Natural killer cell (primary cell): ENCODE data around the gene DRAP1. TPM values are rescaled to one million over a fixed set of nuclear protein-coding genes. Genes with fewer than 3 reads are reported as not detected.

Experiments
- ATAC-seq, 3 donors: fragments of 150-1000 bp in 2 of 3; fragments of 200-7000 bp in 1 of 3; cut with Tn5 transposase; 1 replicate in 1 of 3; 2 replicates in 2 of 3; pipeline ENCODE4 v1.10.0; 2021; ENCODE audit warnings: mild to moderate bottlenecking in 2 of 3, moderate library complexity in 2 of 3
- DNase-seq, 2 donors: peaks; one replicate each; pipeline versions ENCODE4 v3.0.0 to v3.0.0-alpha.2; 2013 to 2021; ENCODE audit warnings: mixed read lengths in 1 of 2
- H3K27ac ChIP-seq: one replicate; pipeline ENCODE4 v1.5.1; 2013; ENCODE audit warnings: mild to moderate bottlenecking, low read length
- H3K27me3 ChIP-seq: one replicate; pipeline ENCODE4 v1.6.1; 2013; ENCODE audit warnings: low read length; ENCODE audit not compliant: control insufficient read depth, insufficient read depth
- H3K36me3 ChIP-seq: one replicate; pipeline ENCODE4 v1.6.1; 2013; ENCODE audit warnings: low read length; ENCODE audit not compliant: control insufficient read depth, insufficient read depth
- H3K4me1 ChIP-seq: one replicate; pipeline ENCODE4 v1.6.1; 2013; ENCODE audit warnings: low read length; ENCODE audit not compliant: control insufficient read depth, insufficient read depth
- H3K4me3 ChIP-seq: one replicate; pipeline ENCODE4 v1.5.1; 2013; ENCODE audit warnings: low read length
- H3K9me3 ChIP-seq: one replicate; pipeline ENCODE4 v1.6.1; 2013; ENCODE audit warnings: low read length; ENCODE audit not compliant: control insufficient read depth, insufficient read depth
- H3K27ac Mint-ChIP-seq, 2 donors: one replicate each; pipeline ENCODE4 v1.8.0; 2022; ENCODE audit warnings: mild to moderate bottlenecking in 2 of 2, mixed read lengths in 2 of 2, moderate library complexity in 1 of 2
- H3K27me3 Mint-ChIP-seq, 2 donors: one replicate each; pipeline ENCODE4 v1.8.0; 2022; ENCODE audit warnings: low read depth in 2 of 2, mixed read lengths in 2 of 2
- H3K36me3 Mint-ChIP-seq: one replicate; pipeline ENCODE4 v1.8.0; 2022; ENCODE audit warnings: mixed read lengths
- H3K4me1 Mint-ChIP-seq, 2 donors: one replicate each; pipeline ENCODE4 v1.8.0; 2022; ENCODE audit warnings: mixed read lengths in 2 of 2
- H3K4me3 Mint-ChIP-seq: one replicate; pipeline ENCODE4 v1.8.0; 2022; ENCODE audit warnings: mild to moderate bottlenecking, moderate library complexity, mixed read lengths
- H3K9me3 Mint-ChIP-seq, 2 donors: one replicate each; pipeline ENCODE4 v1.8.0; 2022; ENCODE audit warnings: mixed read lengths in 2 of 2
- WGBS: methylation state at CpG from one replicate; pipeline ENCODE4 v1.1.7; 2013; ENCODE audit warnings: missing lambda C conversion rate; ENCODE audit not compliant: insufficient coverage; 5-methylcytosine and 5-hydroxymethylcytosine counted together
- intact Hi-C: fragments of 100-400 bp; cut with micrococcal nuclease; formaldehyde crosslinking; loops from one replicate; pipeline ENCODE4 v1.14.2; 2022
- total RNA-seq, 4 donors: library from RNA; stranded (reverse); fragments of 120-200 nt in 1 of 4; gene quantifications; one replicate each; pipeline versions ENCODE4 v1.2.3 to v1.2.4, GENCODE V29; 2013 to 2022
- TF ChIP-seq, protein P1 (sequence below): fragments of 200-600 bp; IDR thresholded peaks from one replicate; pipeline ENCODE4 v1.8.0; 2022; ENCODE audit warnings: antibody characterized with exemption

Gene DRAP1
- total RNA-seq, 3 donors from 2014 or later (not counting 1 experiment from before 2014, with no cell fraction given) = 114 to 115 (median 115) TPM

DNA sequence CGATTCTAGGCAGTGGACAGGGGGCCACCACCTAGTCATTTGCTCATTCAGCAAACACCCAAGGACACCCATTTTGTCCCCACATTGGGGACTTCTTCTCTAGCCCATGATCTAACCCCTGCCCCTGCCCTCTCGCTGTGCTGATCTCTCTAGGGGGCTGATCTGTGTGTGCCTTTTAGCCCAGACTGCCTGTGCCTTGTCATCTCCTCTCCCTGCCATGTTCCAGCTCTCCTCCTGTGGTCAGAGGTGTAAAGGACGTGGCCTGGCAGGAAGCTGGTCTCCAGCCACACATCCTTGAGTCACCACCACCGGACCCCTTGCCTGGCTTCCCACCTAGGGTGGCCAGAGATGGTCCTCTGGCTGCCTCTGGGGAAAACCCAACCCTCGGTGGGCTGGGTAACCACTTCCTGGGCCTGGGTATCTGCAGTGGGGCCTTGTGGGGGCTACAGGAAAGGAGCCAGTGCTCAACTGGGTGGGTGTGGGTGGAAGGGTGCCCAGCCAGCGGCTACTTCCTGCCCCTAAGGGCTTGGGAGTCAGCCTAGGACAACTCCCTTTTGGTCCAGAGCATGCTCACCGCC, 38.3 kb upstream of the DRAP1 start:
- H3K4me1 Mint-ChIP-seq = peaks cover 42 to 70% of the 10 kb centered on the region in 2 donors
- DNase-seq (peak in 1 of 2 donors; percentile 48), ATAC-seq (peak; percentile 45 to 55 (median 48))
- peak overlapping the region; percentile 90 for H3K4me3 Mint-ChIP-seq
- peak overlapping the region; percentile 85 to 95 for H3K27ac Mint-ChIP-seq
- intact Hi-C loops = no loop called here
- H3K9me3 ChIP-seq = no peaks in the 10 kb centered on the region
- peaks cover 82% of the 10 kb centered on the region for H3K4me1 ChIP-seq
- no peaks in the 10 kb centered on the region for H3K27me3 Mint-ChIP-seq
- no peaks in the 10 kb centered on the region for H3K9me3 Mint-ChIP-seq
- no peaks in the 10 kb centered on the region for H3K36me3 Mint-ChIP-seq
- no peaks in the 10 kb centered on the region for H3K27me3 ChIP-seq
- peak overlapping the region; percentile 82 for H3K27ac ChIP-seq
- TF ChIP-seq, protein P1, sequence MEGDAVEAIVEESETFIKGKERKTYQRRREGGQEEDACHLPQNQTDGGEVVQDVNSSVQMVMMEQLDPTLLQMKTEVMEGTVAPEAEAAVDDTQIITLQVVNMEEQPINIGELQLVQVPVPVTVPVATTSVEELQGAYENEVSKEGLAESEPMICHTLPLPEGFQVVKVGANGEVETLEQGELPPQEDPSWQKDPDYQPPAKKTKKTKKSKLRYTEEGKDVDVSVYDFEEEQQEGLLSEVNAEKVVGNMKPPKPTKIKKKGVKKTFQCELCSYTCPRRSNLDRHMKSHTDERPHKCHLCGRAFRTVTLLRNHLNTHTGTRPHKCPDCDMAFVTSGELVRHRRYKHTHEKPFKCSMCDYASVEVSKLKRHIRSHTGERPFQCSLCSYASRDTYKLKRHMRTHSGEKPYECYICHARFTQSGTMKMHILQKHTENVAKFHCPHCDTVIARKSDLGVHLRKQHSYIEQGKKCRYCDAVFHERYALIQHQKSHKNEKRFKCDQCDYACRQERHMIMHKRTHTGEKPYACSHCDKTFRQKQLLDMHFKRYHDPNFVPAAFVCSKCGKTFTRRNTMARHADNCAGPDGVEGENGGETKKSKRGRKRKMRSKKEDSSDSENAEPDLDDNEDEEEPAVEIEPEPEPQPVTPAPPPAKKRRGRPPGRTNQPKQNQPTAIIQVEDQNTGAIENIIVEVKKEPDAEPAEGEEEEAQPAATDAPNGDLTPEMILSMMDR = no peak
- WGBS = 20% methylated on average over 7 of the region's 7 CpGs
- H3K36me3 ChIP-seq = peaks cover 31% of the 10 kb centered on the region
- peak overlapping the region; percentile 81 for H3K4me3 ChIP-seq

DNA sequence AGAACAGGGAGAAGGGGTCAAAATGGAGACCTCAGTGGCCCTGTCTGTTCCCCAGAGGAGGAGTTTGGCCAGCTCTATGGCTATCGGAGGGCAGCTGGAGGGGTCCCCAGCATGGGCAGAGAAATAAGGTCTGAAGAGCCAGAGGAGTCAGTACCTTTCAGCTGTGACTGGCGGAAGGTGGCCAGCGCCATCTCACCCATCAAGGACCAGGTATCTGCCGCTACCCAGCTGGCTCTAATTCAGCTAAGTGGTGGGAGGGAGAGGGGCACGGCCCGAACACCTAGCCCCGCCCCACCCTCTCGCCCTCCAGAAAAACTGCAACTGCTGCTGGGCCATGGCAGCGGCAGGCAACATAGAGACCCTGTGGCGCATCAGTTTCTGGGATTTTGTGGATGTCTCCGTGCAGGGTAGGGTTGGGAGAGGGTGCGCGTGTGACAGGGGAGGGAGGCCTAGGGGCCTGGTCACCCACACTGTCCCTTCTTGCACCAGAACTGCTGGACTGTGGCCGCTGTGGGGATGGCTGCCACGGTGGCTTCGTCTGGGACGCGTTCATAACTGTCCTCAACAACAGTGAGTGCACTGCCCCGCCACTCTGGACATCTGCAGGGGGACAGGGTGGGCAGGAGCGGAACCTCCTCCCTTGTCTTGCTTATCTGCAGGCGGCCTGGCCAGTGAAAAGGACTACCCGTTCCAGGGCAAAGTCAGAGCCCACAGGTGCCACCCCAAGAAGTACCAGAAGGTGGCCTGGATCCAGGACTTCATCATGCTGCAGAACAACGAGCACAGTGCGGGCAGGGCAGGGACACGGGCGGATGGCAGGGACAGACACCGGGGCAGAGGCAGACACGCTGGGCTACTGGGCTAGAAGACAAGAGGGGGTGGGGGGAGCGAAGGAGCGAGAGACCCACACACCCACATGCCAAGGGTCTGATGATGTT, 36.8 kb upstream of the DRAP1 start:
- Histone ChIP-seq H3K4me3 (no peak overlapping the region), H3K4me1 (peaks cover 77% of the 10 kb centered on the region), H3K36me3 (peaks cover 34% of the 10 kb centered on the region), H3K27ac (peak overlapping the region; percentile 82), H3K9me3 (no peaks in the 10 kb centered on the region), H3K27me3 (no peaks in the 10 kb centered on the region)
- Mint-ChIP-seq H3K9me3 (no peaks in the 10 kb centered on the region), H3K4me1 (peaks cover 49 to 76% of the 10 kb centered on the region in 2 donors), H3K4me3 (peak overlapping the region; percentile 90), H3K36me3 (no peaks in the 10 kb centered on the region), H3K27me3 (no peaks in the 10 kb centered on the region), H3K27ac (peak overlapping the region; percentile 85 to 95)
- ATAC-seq (no peak), DNase-seq (no peak)
- WGBS = 89% methylated on average over 30 of the region's 30 CpGs
- intact Hi-C loops = no loop called here
- TF ChIP-seq, protein P1 = no peak

DNA sequence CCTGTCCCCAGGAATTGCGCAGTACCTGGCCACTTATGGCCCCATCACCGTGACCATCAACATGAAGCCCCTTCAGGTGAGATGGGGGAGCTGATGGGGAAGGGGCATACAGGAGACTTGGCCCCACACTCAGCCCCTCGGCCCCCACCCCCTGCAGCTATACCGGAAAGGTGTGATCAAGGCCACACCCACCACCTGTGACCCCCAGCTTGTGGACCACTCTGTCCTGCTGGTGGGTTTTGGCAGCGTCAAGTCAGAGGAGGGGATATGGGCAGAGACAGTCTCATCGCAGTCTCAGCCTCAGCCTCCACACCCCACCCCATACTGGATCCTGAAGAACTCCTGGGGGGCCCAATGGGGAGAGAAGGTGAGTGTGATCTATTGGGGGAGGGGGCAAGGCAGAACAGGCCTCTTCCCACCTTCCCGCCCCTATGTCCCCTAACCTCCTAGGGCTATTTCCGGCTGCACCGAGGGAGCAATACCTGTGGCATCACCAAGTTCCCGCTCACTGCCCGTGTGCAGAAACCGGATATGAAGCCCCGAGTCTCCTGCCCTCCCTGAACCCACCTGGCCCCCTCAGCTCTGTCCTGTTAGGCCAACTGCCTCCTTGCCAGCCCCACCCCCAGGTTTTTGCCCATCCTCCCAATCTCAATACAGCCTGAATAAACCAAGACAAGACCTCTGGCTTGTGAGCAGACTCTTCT, 36.0 kb upstream of the DRAP1 start:
- Mint-ChIP-seq H3K9me3 (no peaks in the 10 kb centered on the region), H3K4me3 (peak overlapping the region; percentile 6), H3K36me3 (no peaks in the 10 kb centered on the region), H3K4me1 (peaks cover 55 to 79% of the 10 kb centered on the region in 2 donors), H3K27me3 (no peaks in the 10 kb centered on the region), H3K27ac (peak overlapping the region; percentile 83 to 84)
- 90% methylated on average over 10 of the region's 13 CpGs for WGBS
- Histone ChIP-seq H3K4me3 (no peak overlapping the region), H3K4me1 (peaks cover 78% of the 10 kb centered on the region), H3K9me3 (no peaks in the 10 kb centered on the region), H3K27ac (no peak overlapping the region), H3K36me3 (peaks cover 34% of the 10 kb centered on the region), H3K27me3 (no peaks in the 10 kb centered on the region)
- TF ChIP-seq, protein P1 = no peak
- ATAC-seq (no peak), DNase-seq (no peak)
- intact Hi-C loops = no loop called here
